ENCODE measurements around the gene NUBPL. TPM values are rescaled to one million over a fixed set of nuclear protein-coding genes. Genes with fewer than 3 reads are reported as not detected.
"Not testable (repeated sequence)": the region's sequence is repeated elsewhere in the genome, so short reads cannot be mapped to it uniquely, and the experiment has no call there.

NUBPL gene
- total and polyA plus RNA-seq, 5 donors from 2014 or later: 4.2 to 9.9 (median 7.8) TPM

GRCh38 chr14:31835049-31835448 is 273.8 kb downstream of the NUBPL start:
- H3K4me3 Mint-ChIP-seq: no peak overlapping the region
- H3K4me1 Mint-ChIP-seq: peaks cover 0 to 7% (median 0%) of the 10 kb centered on the region in 4 donors
- no peaks in the 10 kb centered on the region for H3K27me3 Mint-ChIP-seq
- H3K4me1 ChIP-seq (ENCODE audit: control insufficient read depth, insufficient read depth, low read length, poor library complexity, severe bottlenecking): no peaks in the 10 kb centered on the region
- H3K9me3 Mint-ChIP-seq: peaks cover 0 to 3% (median 0%) of the 10 kb centered on the region in 7 donors
- no peak for ATAC-seq (ENCODE audit: low read depth in 2 of 2)
- no peaks in the 10 kb centered on the region for H3K36me3 ChIP-seq (ENCODE audit: control insufficient read depth, insufficient read depth, low read length)
- H3K27ac Mint-ChIP-seq: peak overlapping the region in 1 of 3 donors; percentile 68
- H3K36me3 Mint-ChIP-seq: peaks cover 15% of the 10 kb centered on the region
- no peaks in the 10 kb centered on the region for H3K27me3 ChIP-seq (ENCODE audit: control insufficient read depth, insufficient read depth, low read length)
- no peak overlapping the region for H3K27ac ChIP-seq (ENCODE audit: insufficient read depth, low read length, poor library complexity, severe bottlenecking)
- no peak overlapping the region for H3K4me3 ChIP-seq (ENCODE audit: low read depth, low read length)
- no peak for DNase-seq
- H3K9me3 ChIP-seq (ENCODE audit: control insufficient read depth in 2 of 2, low read length in 2 of 2): no peaks in the 10 kb centered on the region

GRCh38 chr14:31837031-31837430 is 275.8 kb downstream of the NUBPL start:
- Histone ChIP-seq H3K4me1 (ENCODE audit: control insufficient read depth, insufficient read depth, low read length, poor library complexity, severe bottlenecking) (no peaks in the 10 kb centered on the region), H3K27me3 (ENCODE audit: control insufficient read depth, insufficient read depth, low read length) (no peaks in the 10 kb centered on the region), H3K27ac (ENCODE audit: insufficient read depth, low read length, poor library complexity, severe bottlenecking) (no peak overlapping the region), H3K4me3 (ENCODE audit: low read depth, low read length) (no peak overlapping the region), H3K36me3 (ENCODE audit: control insufficient read depth, insufficient read depth, low read length) (no peaks in the 10 kb centered on the region), H3K9me3 (ENCODE audit: control insufficient read depth in 2 of 2, low read length in 2 of 2) (no peaks in the 10 kb centered on the region)
- no peak overlapping the region for H3K4me3 Mint-ChIP-seq
- peaks cover 0 to 2% (median 0%) of the 10 kb centered on the region in 4 donors for H3K4me1 Mint-ChIP-seq
- DNase-seq: no peak
- no peaks in the 10 kb centered on the region for H3K27me3 Mint-ChIP-seq
- H3K27ac Mint-ChIP-seq: no peak overlapping the region
- ATAC-seq (ENCODE audit: low read depth in 2 of 2): no peak
- peaks cover 0 to 3% (median 0%) of the 10 kb centered on the region in 7 donors for H3K9me3 Mint-ChIP-seq
- peaks cover 14% of the 10 kb centered on the region for H3K36me3 Mint-ChIP-seq

- Mint-ChIP-seq H3K9me3 (peaks cover 0 to 3% (median 0%) of the 10 kb centered on the region in 7 donors), H3K36me3 (peaks cover 27% of the 10 kb centered on the region), H3K27ac (no peak overlapping the region), H3K27me3 (no peaks in the 10 kb centered on the region), H3K4me1 (peaks cover 0 to 6% (median 0%) of the 10 kb centered on the region in 4 donors), H3K4me3 (no peak overlapping the region)
- Histone ChIP-seq H3K27me3 (ENCODE audit: control insufficient read depth, insufficient read depth, low read length) (no peaks in the 10 kb centered on the region), H3K4me3 (ENCODE audit: low read depth, low read length) (no peak overlapping the region), H3K9me3 (ENCODE audit: control insufficient read depth in 2 of 2, low read length in 2 of 2) (no peaks in the 10 kb centered on the region), H3K36me3 (ENCODE audit: control insufficient read depth, insufficient read depth, low read length) (no peaks in the 10 kb centered on the region), H3K27ac (ENCODE audit: insufficient read depth, low read length, poor library complexity, severe bottlenecking) (no peak overlapping the region), H3K4me1 (ENCODE audit: control insufficient read depth, insufficient read depth, low read length, poor library complexity, severe bottlenecking) (no peaks in the 10 kb centered on the region)
- DNase-seq (no peak), ATAC-seq (ENCODE audit: low read depth in 2 of 2) (no peak)
Measured at GRCh38 chr14:31842899-31843298, 281.7 kb downstream of the NUBPL start.

- Histone ChIP-seq H3K36me3 (ENCODE audit: control insufficient read depth, insufficient read depth, low read length) (no peaks in the 10 kb centered on the region), H3K9me3 (ENCODE audit: control insufficient read depth in 2 of 2, low read length in 2 of 2) (no peaks in the 10 kb centered on the region), H3K4me3 (ENCODE audit: low read depth, low read length) (no peak overlapping the region), H3K27me3 (ENCODE audit: control insufficient read depth, insufficient read depth, low read length) (no peaks in the 10 kb centered on the region), H3K27ac (ENCODE audit: insufficient read depth, low read length, poor library complexity, severe bottlenecking) (no peak overlapping the region), H3K4me1 (ENCODE audit: control insufficient read depth, insufficient read depth, low read length, poor library complexity, severe bottlenecking) (no peaks in the 10 kb centered on the region)
- no peak for DNase-seq
- H3K9me3 Mint-ChIP-seq: peaks cover 0 to 3% (median 0%) of the 10 kb centered on the region in 7 donors
- no peak overlapping the region for H3K4me3 Mint-ChIP-seq
- no peaks in the 10 kb centered on the region for H3K27me3 Mint-ChIP-seq
- H3K4me1 Mint-ChIP-seq: peaks cover 0 to 6% (median 0%) of the 10 kb centered on the region in 4 donors
- H3K27ac Mint-ChIP-seq: no peak overlapping the region
- peaks cover 24% of the 10 kb centered on the region for H3K36me3 Mint-ChIP-seq
- no peak for ATAC-seq (ENCODE audit: low read depth in 2 of 2)
Measured at GRCh38 chr14:31843361-31844091, 282.3 kb downstream of the NUBPL start.

- no peak overlapping the region for H3K27ac ChIP-seq (ENCODE audit: insufficient read depth, low read length, poor library complexity, severe bottlenecking)
- Mint-ChIP-seq H3K27me3 (no peaks in the 10 kb centered on the region), H3K36me3 (peaks cover 58% of the 10 kb centered on the region)
Measured at GRCh38 chr14:31854508-31855075, 293.4 kb downstream of the NUBPL start.

GRCh38 chr14:31855262-31855661 is 294.1 kb downstream of the NUBPL start:
- Histone ChIP-seq H3K4me1 (ENCODE audit: control insufficient read depth, insufficient read depth, low read length, poor library complexity, severe bottlenecking) (no peaks in the 10 kb centered on the region), H3K27ac (ENCODE audit: insufficient read depth, low read length, poor library complexity, severe bottlenecking) (no peak overlapping the region), H3K27me3 (ENCODE audit: control insufficient read depth, insufficient read depth, low read length) (no peaks in the 10 kb centered on the region), H3K4me3 (ENCODE audit: low read depth, low read length) (no peak overlapping the region), H3K36me3 (ENCODE audit: control insufficient read depth, insufficient read depth, low read length) (no peaks in the 10 kb centered on the region), H3K9me3 (ENCODE audit: control insufficient read depth in 2 of 2, low read length in 2 of 2) (no peaks in the 10 kb centered on the region)
- no peak for DNase-seq
- ATAC-seq (ENCODE audit: low read depth in 2 of 2): no peak
- Mint-ChIP-seq H3K4me1 (peaks cover 0 to 3% (median under 1%) of the 10 kb centered on the region in 4 donors), H3K4me3 (no peak overlapping the region), H3K9me3 (peaks cover 0 to 3% (median 0%) of the 10 kb centered on the region in 7 donors), H3K27me3 (no peaks in the 10 kb centered on the region), H3K27ac (no peak overlapping the region), H3K36me3 (peaks cover 60% of the 10 kb centered on the region)

More at GRCh38 chr14:31854508-31855075, 293.4 kb downstream of the NUBPL start:
- Mint-ChIP-seq H3K4me1 (peaks cover 0 to 3% (median under 1%) of the 10 kb centered on the region in 4 donors), H3K9me3 (peaks cover 0 to 3% (median 0%) of the 10 kb centered on the region in 7 donors), H3K27ac (no peak overlapping the region), H3K4me3 (no peak overlapping the region)
- DNase-seq (peak in 1 of 3 donors; percentile 3), ATAC-seq (ENCODE audit: low read depth in 2 of 2) (no peak)
- Histone ChIP-seq H3K9me3 (ENCODE audit: control insufficient read depth in 2 of 2, low read length in 2 of 2) (no peaks in the 10 kb centered on the region), H3K36me3 (ENCODE audit: control insufficient read depth, insufficient read depth, low read length) (no peaks in the 10 kb centered on the region), H3K27me3 (ENCODE audit: control insufficient read depth, insufficient read depth, low read length) (no peaks in the 10 kb centered on the region), H3K4me3 (ENCODE audit: low read depth, low read length) (no peak overlapping the region), H3K4me1 (ENCODE audit: control insufficient read depth, insufficient read depth, low read length, poor library complexity, severe bottlenecking) (no peaks in the 10 kb centered on the region)

- H3K27ac ChIP-seq (ENCODE audit: insufficient read depth, low read length, poor library complexity, severe bottlenecking); H3K27me3 Mint-ChIP-seq; H3K4me3 ChIP-seq (ENCODE audit: low read depth, low read length); ATAC-seq (ENCODE audit: low read depth in 2 of 2); H3K4me1 Mint-ChIP-seq; H3K9me3 Mint-ChIP-seq; H3K4me3 Mint-ChIP-seq; H3K36me3 ChIP-seq (ENCODE audit: control insufficient read depth, insufficient read depth, low read length); H3K27me3 ChIP-seq (ENCODE audit: control insufficient read depth, insufficient read depth, low read length); DNase-seq; H3K9me3 ChIP-seq (ENCODE audit: control insufficient read depth in 2 of 2, low read length in 2 of 2); H3K27ac Mint-ChIP-seq; H3K4me1 ChIP-seq (ENCODE audit: control insufficient read depth, insufficient read depth, low read length, poor library complexity, severe bottlenecking): not testable (repeated sequence)
- peaks cover 54% of the 10 kb centered on the region for H3K36me3 Mint-ChIP-seq
Measured at GRCh38 chr14:31856003-31856402, 294.8 kb downstream of the NUBPL start.
